Upper lobe of left lung (tissue), 4 donors: ENCODE data around the gene GLUD1.

Experiments used
- POLR2A ChIP-seq, 4 donors: fragments of 450-650 bp; IDR thresholded peaks; one replicate each; pipeline ENCODE4 v1.5.1; 2016 to 2017; ENCODE audit warnings: antibody characterized with exemption in 4 of 4, mild to moderate bottlenecking in 2 of 4
- TF ChIP-seq, protein P1 (sequence below), 6 experiments: fragments of 450-650 bp in 4 of 6; fragments of 200-600 bp in 2 of 6; sonication (generic) in 2 of 6; IDR thresholded peaks; one replicate each; pipeline ENCODE4 v1.5.1; 2016 to 2019; ENCODE audit warnings: antibody characterized with exemption in 6 of 6

- no peak for TF ChIP-seq POLR2A (IDR thresholded peaks at IDR 0.05)
- TF ChIP-seq, protein P1, sequence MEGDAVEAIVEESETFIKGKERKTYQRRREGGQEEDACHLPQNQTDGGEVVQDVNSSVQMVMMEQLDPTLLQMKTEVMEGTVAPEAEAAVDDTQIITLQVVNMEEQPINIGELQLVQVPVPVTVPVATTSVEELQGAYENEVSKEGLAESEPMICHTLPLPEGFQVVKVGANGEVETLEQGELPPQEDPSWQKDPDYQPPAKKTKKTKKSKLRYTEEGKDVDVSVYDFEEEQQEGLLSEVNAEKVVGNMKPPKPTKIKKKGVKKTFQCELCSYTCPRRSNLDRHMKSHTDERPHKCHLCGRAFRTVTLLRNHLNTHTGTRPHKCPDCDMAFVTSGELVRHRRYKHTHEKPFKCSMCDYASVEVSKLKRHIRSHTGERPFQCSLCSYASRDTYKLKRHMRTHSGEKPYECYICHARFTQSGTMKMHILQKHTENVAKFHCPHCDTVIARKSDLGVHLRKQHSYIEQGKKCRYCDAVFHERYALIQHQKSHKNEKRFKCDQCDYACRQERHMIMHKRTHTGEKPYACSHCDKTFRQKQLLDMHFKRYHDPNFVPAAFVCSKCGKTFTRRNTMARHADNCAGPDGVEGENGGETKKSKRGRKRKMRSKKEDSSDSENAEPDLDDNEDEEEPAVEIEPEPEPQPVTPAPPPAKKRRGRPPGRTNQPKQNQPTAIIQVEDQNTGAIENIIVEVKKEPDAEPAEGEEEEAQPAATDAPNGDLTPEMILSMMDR (IDR thresholded peaks at IDR 0.05): no peak
Observed at GRCh38 chr10:87036623-87037022, 58.0 kb downstream of the GLUD1 start.
